Retinal pigment epithelial cell (primary cell): Measurements from ENCODE around the gene CYP2R1.

ENCODE experiments used
- DNase-seq: peaks from one replicate; pipeline ENCODE4 v3.0.0-alpha.2; 2010; ENCODE audit warnings: low read depth
- H3K4me3 ChIP-seq: 2 replicates; pipeline ENCODE4 v1.5.1; 2011; ENCODE audit warnings: mild to moderate bottlenecking, low read length, control low read depth, moderate library complexity
- CTCF ChIP-seq: conservative IDR thresholded peaks from 2 replicates; pipeline ENCODE4 v1.5.1; 2011; ENCODE audit warnings: low read depth, low read length, control low read depth, inconsistent platforms

CYP2R1 gene

GRCh38 chr11:14892036-14892556, at the start of gene CYP2R1:
Gene CYP2R1, minus strand, starts transcription at chr11:14892231. Its CDS starts 26 bp downstream, at chr11:14892205.
- no peak for TF ChIP-seq CTCF
- peak; percentile 93 for DNase-seq
- H3K4me3 ChIP-seq: peak within 1 kb of the TSS; percentile 75

- H3K4me3 ChIP-seq: no peak overlapping the region
- TF ChIP-seq CTCF: no peak
- no peak for DNase-seq
These were observed 46.9 kb upstream of the CYP2R1 start for GRCh38 chr11:14938936-14939335.

GRCh38 chr11:14934641-14935351, 42.8 kb upstream of the CYP2R1 start:
- no peak overlapping the region for H3K4me3 ChIP-seq
- no peak for DNase-seq
- no peak for TF ChIP-seq CTCF

- H3K4me3 ChIP-seq: no peak overlapping the region
- DNase-seq: no peak
- no peak for TF ChIP-seq CTCF
These were observed 40.4 kb upstream of the CYP2R1 start for GRCh38 chr11:14932447-14932846.

GRCh38 chr11:14930369-14930768, 38.3 kb upstream of the CYP2R1 start:
- TF ChIP-seq CTCF: no peak
- no peak for DNase-seq

GRCh38 chr11:14927146-14927545, 35.1 kb upstream of the CYP2R1 start:
- H3K4me3 ChIP-seq: no peak overlapping the region
- TF ChIP-seq CTCF: no peak
- DNase-seq: no peak

More at GRCh38 chr11:14930369-14930768, 38.3 kb upstream of the CYP2R1 start:
- no peak overlapping the region for H3K4me3 ChIP-seq

- no peak for TF ChIP-seq CTCF
- DNase-seq: no peak
- no peak overlapping the region for H3K4me3 ChIP-seq
These were observed 32.3 kb upstream of the CYP2R1 start for GRCh38 chr11:14924318-14924717.
